SKM-1 treated with dmso at 0.1 percent for 144 hours (cell line): Measurements from ENCODE around the gene PLEKHA7.

ENCODE experiments used
- DNase-seq: peaks from one replicate; lab custom pipeline; 2025; ENCODE audit not compliant: unreplicated experiment; lab: John Stamatoyannopoulos, UW

Gene PLEKHA7

GRCh38 chr11:16778876-16779275 is 235.3 kb downstream of the PLEKHA7 start:
- no peak for DNase-seq

- no peak for DNase-seq
Observed at GRCh38 chr11:16778286-16778685, 235.9 kb downstream of the PLEKHA7 start.

DNA sequence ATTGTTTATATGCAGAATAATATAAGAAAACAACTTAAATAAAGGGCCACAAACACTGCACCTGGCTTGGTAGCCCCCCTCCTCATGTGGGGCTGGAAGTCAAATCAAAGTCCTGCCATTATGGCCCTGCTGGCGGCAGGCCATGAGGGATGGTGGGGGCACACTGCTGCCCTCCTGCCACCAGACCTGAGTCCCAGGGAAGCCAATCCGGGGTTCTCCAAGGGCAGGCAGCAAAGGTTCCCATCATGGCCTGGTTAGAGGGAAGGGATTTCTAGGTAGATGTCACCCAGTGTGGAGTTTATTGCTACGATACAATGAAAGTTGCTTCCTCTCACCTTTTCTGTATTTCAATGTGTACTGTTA is 236.6 kb downstream of the PLEKHA7 start:
- DNase-seq: no peak

GRCh38 chr11:16776711-16777612 is 237.3 kb downstream of the PLEKHA7 start:
- DNase-seq: no peak

DNA sequence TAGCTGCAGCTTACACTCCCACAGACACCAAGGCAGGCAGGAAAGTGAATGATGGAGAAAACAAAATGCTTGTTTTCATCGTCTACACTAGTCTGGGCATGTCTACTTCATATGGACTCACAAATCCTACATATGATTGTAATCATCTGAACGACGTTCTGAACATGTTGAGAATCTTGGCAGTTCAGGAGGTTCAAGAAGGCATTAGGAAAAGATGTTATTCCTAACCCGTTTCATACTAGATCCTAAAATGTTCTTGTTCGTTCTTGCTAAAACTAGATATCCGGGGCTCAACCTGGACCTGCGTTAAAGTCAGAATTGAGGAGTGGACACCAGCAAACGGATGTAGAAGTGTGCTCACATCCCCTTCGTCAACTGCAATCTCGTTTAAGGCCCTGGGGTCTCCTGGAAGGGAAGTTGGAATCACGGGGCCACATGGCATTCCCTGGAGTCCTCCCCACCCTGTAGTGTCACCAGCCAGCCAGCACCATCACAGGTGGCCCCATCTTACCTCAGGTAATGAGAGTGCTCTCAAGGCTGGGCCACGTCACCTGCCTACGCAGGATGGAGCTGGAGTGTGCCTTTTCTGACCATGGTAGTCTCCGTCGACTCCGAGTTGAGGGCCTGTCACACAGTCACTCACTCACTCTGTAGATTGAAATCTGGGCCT is 238.5 kb downstream of the PLEKHA7 start:
- no peak for DNase-seq

GRCh38 chr11:16774936-16775613 is 239.1 kb downstream of the PLEKHA7 start:
- no peak for DNase-seq

- no peak for DNase-seq
Observed at GRCh38 chr11:16773981-16774935, 240.0 kb downstream of the PLEKHA7 start.

- DNase-seq: no peak
Observed at GRCh38 chr11:16772141-16772512, 242.1 kb downstream of the PLEKHA7 start.

- no peak for DNase-seq
Observed at GRCh38 chr11:16771350-16772140, 242.7 kb downstream of the PLEKHA7 start.

DNA sequence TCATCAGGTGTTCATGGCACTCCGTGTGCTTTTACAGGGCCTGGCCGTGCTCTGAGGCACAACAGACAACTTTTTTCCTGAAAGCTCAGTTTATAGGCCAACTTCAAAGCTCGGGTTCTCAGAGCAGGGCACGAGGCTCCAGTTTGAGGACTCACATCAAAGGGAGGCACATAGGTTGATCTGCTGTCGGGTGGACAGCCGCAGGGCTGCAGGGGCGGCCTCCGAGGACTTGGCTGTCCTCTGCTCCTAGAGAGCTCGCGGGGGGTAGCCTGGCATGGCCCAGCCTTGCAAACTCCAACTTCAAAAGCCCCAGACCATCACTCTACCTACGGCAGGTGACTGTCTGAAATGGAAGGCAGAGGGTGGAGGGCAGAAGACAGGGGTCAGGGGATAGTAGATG is 244.2 kb downstream of the PLEKHA7 start:
- DNase-seq: no peak

GRCh38 chr11:16769386-16769785 is 244.8 kb downstream of the PLEKHA7 start:
- DNase-seq: no peak

DNA sequence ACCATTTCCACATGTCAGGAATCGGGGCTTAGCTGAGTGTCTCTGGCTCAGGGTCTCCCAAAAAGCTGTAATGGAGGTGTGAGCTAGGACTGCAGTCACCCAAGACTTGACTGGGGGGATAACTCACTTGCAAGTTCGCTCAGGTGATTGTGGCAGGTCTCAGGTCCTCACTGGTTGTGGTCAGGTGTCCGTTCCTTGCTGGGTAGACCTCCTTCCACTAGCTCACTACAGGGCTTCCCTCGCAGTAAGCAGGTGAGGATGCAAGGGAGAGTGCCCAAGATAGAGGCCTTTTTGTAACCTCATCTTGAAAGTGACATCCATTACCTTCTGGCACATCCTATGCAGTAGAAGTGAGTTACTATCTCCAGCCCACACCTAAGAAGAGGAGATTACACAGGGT is 246.3 kb downstream of the PLEKHA7 start:
- DNase-seq: no peak

- DNase-seq: no peak
Observed at GRCh38 chr11:16767137-16767536, 247.1 kb downstream of the PLEKHA7 start.

GRCh38 chr11:16764888-16765287 is 249.3 kb downstream of the PLEKHA7 start:
- no peak for DNase-seq

DNA sequence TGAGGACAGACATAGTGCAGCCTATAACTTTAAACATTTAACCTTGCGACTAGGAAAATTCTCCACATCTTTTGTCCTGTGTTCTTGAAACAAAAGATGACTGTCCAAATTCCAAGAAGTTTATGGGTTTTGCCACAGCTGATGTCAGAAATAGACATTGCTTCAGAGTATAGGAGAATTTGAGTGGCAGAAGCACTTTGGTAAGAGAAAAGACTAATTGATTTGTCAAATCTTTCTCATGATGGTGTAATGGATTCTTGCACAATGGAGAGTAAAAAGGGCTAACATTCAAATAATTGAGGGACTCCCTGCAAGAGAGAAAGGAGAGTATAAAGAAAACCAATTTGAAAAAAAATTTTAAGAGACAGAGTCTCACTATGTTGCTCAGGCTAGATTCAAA is 250.5 kb downstream of the PLEKHA7 start:
- no peak for DNase-seq

- DNase-seq: no peak
Observed at GRCh38 chr11:16759857-16760508, 254.2 kb downstream of the PLEKHA7 start.

DNA sequence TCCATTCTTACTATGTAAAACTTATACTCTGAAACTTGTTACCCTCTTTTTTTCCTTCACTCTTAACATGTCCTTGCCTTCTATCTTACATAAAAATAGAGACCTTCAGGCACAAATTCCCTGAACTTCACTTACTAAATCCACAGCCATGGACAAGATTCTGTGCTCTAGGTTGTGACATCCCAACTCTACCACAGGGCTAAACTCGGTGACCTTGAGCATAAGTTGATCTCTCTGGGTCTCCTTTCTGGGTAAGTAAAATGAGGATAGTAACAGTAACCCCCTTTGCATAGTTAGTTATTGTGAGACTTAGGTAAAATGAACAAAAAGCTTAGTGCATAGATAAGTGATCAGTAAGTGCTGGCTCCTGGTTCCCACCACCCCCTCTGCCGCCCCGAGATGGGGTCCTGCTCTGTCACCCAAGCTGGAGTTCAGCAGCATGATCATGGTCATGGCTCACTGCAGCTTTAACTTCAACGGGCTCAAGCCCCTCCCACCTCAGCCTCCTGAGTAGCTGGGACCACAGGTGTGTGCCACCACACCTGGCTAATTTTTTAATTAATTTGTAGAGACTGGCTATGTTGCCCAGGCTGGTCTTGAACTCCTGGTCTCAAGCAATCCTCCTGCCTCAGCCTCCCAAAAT is 255.7 kb downstream of the PLEKHA7 start:
- no peak for DNase-seq

- no peak for DNase-seq
Observed at GRCh38 chr11:16750417-16750816, 263.8 kb downstream of the PLEKHA7 start.

- no peak for DNase-seq
Observed at GRCh38 chr11:16749666-16750065, 264.5 kb downstream of the PLEKHA7 start.
